B cell (primary cell): Measurements from ENCODE around the gene TGFBI. TPM values are rescaled to one million over a fixed set of nuclear protein-coding genes. Genes with fewer than 3 reads are reported as not detected.

Source experiments
- ATAC-seq: fragments of 200-7000 bp; cut with Tn5 transposase; one replicate; pipeline ENCODE4 v1.10.0; 2021; ENCODE audit warnings: low read depth, mild to moderate bottlenecking, moderate number of reproducible peaks, moderate library complexity
- CTCF ChIA-PET: fragments of 350-600 bp; sonication (Branson Sonifier 250); formaldehyde crosslinking; loops from one replicate; lab custom pipeline; 2021; ENCODE audit warnings: antibody characterized with exemption, inconsistent platforms; lab: Charles Lee
- POLR2A ChIA-PET: fragments of 350-600 bp; sonication (Branson Sonifier 250); formaldehyde crosslinking; loops from one replicate; lab custom pipeline; 2021; ENCODE audit warnings: antibody characterized with exemption; lab: Charles Lee
- DNase-seq: peaks from one replicate; pipeline ENCODE4 v3.0.0; 2013
- H2AFZ ChIP-seq: 2 replicates; pipeline ENCODE4 v1.6.1; 2012; ENCODE audit warnings: mild to moderate bottlenecking, low read depth, low read length; ENCODE audit not compliant: insufficient read depth, poor library complexity, severe bottlenecking
- H3K27ac ChIP-seq, 2 donors: 1 replicate in 1 of 2; 2 replicates in 1 of 2; pipeline ENCODE4 v1.5.1; 2012 to 2013; ENCODE audit warnings: low read length in 2 of 2, mild to moderate bottlenecking in 2 of 2, moderate library complexity in 1 of 2
- H3K27me3 ChIP-seq, 4 experiments: fragments of 200-600 bp in 1 of 4; sonication (generic) in 1 of 4; replicated peaks in 1 of 4; 1 replicate in 2 of 4; 2 replicates in 2 of 4; pipeline versions ENCODE4 v1.6.1 to v1.7.0; 2013 to 2016; ENCODE audit warnings: low read length in 3 of 4, mild to moderate bottlenecking in 2 of 4, mixed read lengths in 1 of 4, moderate library complexity in 1 of 4; ENCODE audit not compliant: insufficient read depth in 4 of 4, control insufficient read depth in 3 of 4; ENCODE audit errors: control extremely low read depth in 1 of 4
- H3K36me3 ChIP-seq, 2 experiments: replicated peaks in 1 of 2; 1 replicate in 1 of 2; 2 replicates in 1 of 2; pipeline versions ENCODE4 v1.6.1 to v1.7.1; 2013; ENCODE audit warnings: low read length in 1 of 2; ENCODE audit not compliant: insufficient read depth in 2 of 2, control insufficient read depth in 1 of 2; ENCODE audit errors: control extremely low read depth in 1 of 2, extremely low read depth in 1 of 2
- H3K4me1 ChIP-seq, 2 donors: fragments of 200-600 bp in 1 of 2; sonication (generic) in 1 of 2; 1 replicate in 1 of 2; 2 replicates in 1 of 2; pipeline versions ENCODE4 v1.5.1 to v1.6.1; 2013 to 2017; ENCODE audit warnings: low read length in 2 of 2; ENCODE audit not compliant: control insufficient read depth in 2 of 2, insufficient read depth in 2 of 2
- H3K4me2 ChIP-seq: replicated peaks from 2 replicates; pipeline ENCODE3; 2012; ENCODE audit warnings: mild to moderate bottlenecking, low read depth, low read length; ENCODE audit not compliant: poor library complexity, severe bottlenecking
- H3K4me3 ChIP-seq, 5 experiments: fragments of 200-600 bp in 1 of 5; sonication (generic) in 1 of 5; 1 replicate in 3 of 5; 2 replicates in 2 of 5; pipeline versions ENCODE4 v1.5.1 to v1.7.0; 2011 to 2016; ENCODE audit warnings: low read length in 4 of 5, mild to moderate bottlenecking in 4 of 5, low read depth in 2 of 5, control low read depth in 1 of 5, moderate library complexity in 1 of 5; ENCODE audit not compliant: insufficient read depth in 1 of 5; ENCODE audit errors: control extremely low read depth in 1 of 5, extremely low read depth in 1 of 5
- H3K79me2 ChIP-seq: fragments of 200-600 bp; sonication (generic); one replicate; pipeline ENCODE4 v1.6.0; 2016; ENCODE audit warnings: low read length; ENCODE audit not compliant: control insufficient read depth, insufficient read depth
- H3K9ac ChIP-seq: fragments of 200-600 bp; sonication (generic); 2 replicates; pipeline ENCODE4 v1.6.1; 2017; ENCODE audit warnings: mild to moderate bottlenecking, low read length, moderate library complexity
- H3K9me3 ChIP-seq, 3 donors: one replicate each; pipeline versions ENCODE4 v1.6.1 to v1.7.1; 2013; ENCODE audit warnings: low read length in 2 of 3; ENCODE audit not compliant: control insufficient read depth in 2 of 3, insufficient read depth in 1 of 3; ENCODE audit errors: control extremely low read depth in 1 of 3
- H4K20me1 ChIP-seq: 2 replicates; pipeline ENCODE4 v1.6.0; 2012; ENCODE audit warnings: mild to moderate bottlenecking, low read length; ENCODE audit not compliant: insufficient read depth, control insufficient read depth, poor library complexity, severe bottlenecking
- H3K27ac Mint-ChIP-seq: one replicate; pipeline ENCODE4 v1.8.0; 2021; ENCODE audit warnings: mixed read lengths
- H3K27me3 Mint-ChIP-seq: one replicate; pipeline ENCODE4 v1.8.0; 2021; ENCODE audit warnings: mixed read lengths
- H3K4me1 Mint-ChIP-seq: one replicate; pipeline ENCODE4 v1.8.0; 2021; ENCODE audit warnings: mixed read lengths
- H3K4me3 Mint-ChIP-seq: one replicate; pipeline ENCODE4 v1.8.0; 2021; ENCODE audit warnings: mixed read lengths
- H3K9me3 Mint-ChIP-seq: one replicate; pipeline ENCODE4 v1.8.0; 2022; ENCODE audit warnings: mixed read lengths; ENCODE audit not compliant: insufficient read depth
- CTCF ChIP-seq: fragments of 200-600 bp; IDR thresholded peaks from one replicate; pipeline ENCODE4 v1.8.0; 2022; ENCODE audit warnings: antibody characterized with exemption, mild to moderate bottlenecking
- EZH2 ChIP-seq: IDR thresholded peaks from 2 replicates; pipeline ENCODE4 v1.6.1; 2012; ENCODE audit warnings: borderline replicate concordance, low read depth, mild to moderate bottlenecking, moderate library complexity, low read length; ENCODE audit not compliant: insufficient read depth, poor library complexity, severe bottlenecking
- WGBS: methylation state at CpG from one replicate; pipeline ENCODE4 v1.1.5; 2013; ENCODE audit warnings: missing lambda C conversion rate; ENCODE audit not compliant: insufficient coverage; 5-methylcytosine and 5-hydroxymethylcytosine counted together
- intact Hi-C: fragments of 100-400 bp; cut with micrococcal nuclease; formaldehyde crosslinking; loops from one replicate; pipeline ENCODE4 v1.10.0; 2022
- polyA plus RNA-seq: library from polyadenylated mRNA; depleted of rRNA; stranded (reverse); fragments of >200 nt; gene quantifications from 2 replicates; pipeline ENCODE4 v1.2.3, GENCODE V29; 2012
- total RNA-seq, 2 donors: library from RNA; stranded (reverse); fragments of 120-200 nt in 1 of 2; gene quantifications; 1 replicate in 1 of 2; 2 replicates in 1 of 2; pipeline versions ENCODE4 v1.2.3 to v1.2.4, GENCODE V29; 2013 to 2022

TGFBI gene
- total and polyA plus RNA-seq, 2 donors (not counting 1 experiment from before 2014, with no cell fraction given): 3.7 to 4.5 TPM

- Histone ChIP-seq H3K4me2 (no peak overlapping the region), H3K79me2 (no peaks in the 10 kb centered on the region), H3K9me3 (no peaks in the 10 kb centered on the region), H3K36me3 (no peaks in the 10 kb centered on the region), H3K27ac (no peak overlapping the region), H3K4me3 (no peak overlapping the region), H4K20me1 (no peaks in the 10 kb centered on the region), H3K4me1 (no peaks in the 10 kb centered on the region), H2AFZ (no peak overlapping the region), H3K9ac (no peak overlapping the region), H3K27me3 (no peaks in the 10 kb centered on the region)
- ChIA-PET POLR2A (no interaction called here), CTCF (no interaction called here)
- TF ChIP-seq EZH2 (no peak), CTCF (no peak)
- H3K27me3 Mint-ChIP-seq: peaks cover 7% of the 10 kb centered on the region
- no peaks in the 10 kb centered on the region for H3K4me1 Mint-ChIP-seq
- DNase-seq (no peak), ATAC-seq (no peak)
- intact Hi-C loops: no loop called here
- H3K9me3 Mint-ChIP-seq: no peaks in the 10 kb centered on the region
- 78% methylated on average over 6 of the region's 7 CpGs for WGBS
- H3K4me3 Mint-ChIP-seq: no peak overlapping the region
- H3K27ac Mint-ChIP-seq: no peak overlapping the region
Measured at GRCh38 chr5:136054142-136055019, 25.6 kb downstream of the TGFBI start.

- no peaks in the 10 kb centered on the region for H3K79me2 ChIP-seq
- DNase-seq (no peak), ATAC-seq (no peak)
- no peaks in the 10 kb centered on the region for H3K4me1 Mint-ChIP-seq
- no peaks in the 10 kb centered on the region for H3K9me3 ChIP-seq
- peaks cover 7% of the 10 kb centered on the region for H3K27me3 Mint-ChIP-seq
- CTCF ChIA-PET: interaction anchor here (1.0 kb wide), 2 partner anchors 8 to 109 kb away, joined by 3 read pairs; no protein-coding TSS in a partner anchor
- no peaks in the 10 kb centered on the region for H4K20me1 ChIP-seq
- POLR2A ChIA-PET: no interaction called here
- WGBS: 88% methylated on average over 10 of the region's 14 CpGs
- H3K4me3 ChIP-seq: no peak overlapping the region
- H3K36me3 ChIP-seq: no peaks in the 10 kb centered on the region
- TF ChIP-seq CTCF: no peak
- TF ChIP-seq EZH2: no peak
- H3K27ac ChIP-seq: no peak overlapping the region
- no peak overlapping the region for H3K9ac ChIP-seq
- H3K9me3 Mint-ChIP-seq: no peaks in the 10 kb centered on the region
- no peak overlapping the region for H2AFZ ChIP-seq
- H3K27ac Mint-ChIP-seq: no peak overlapping the region
- no peak overlapping the region for H3K4me2 ChIP-seq
- H3K4me1 ChIP-seq: no peaks in the 10 kb centered on the region
- no peak overlapping the region for H3K4me3 Mint-ChIP-seq
- intact Hi-C loops: no loop called here
- H3K27me3 ChIP-seq: no peaks in the 10 kb centered on the region
Measured at GRCh38 chr5:136055612-136056309, 27.0 kb downstream of the TGFBI start.
